BLaER1 (cell line): Measurements from ENCODE around the gene ITGBL1.
A peak's percentile ranks its signal among the peaks of the same experiment; 100 is the strongest.

Source experiments
- H3K27ac ChIP-seq: shearing (Covaris generic); formaldehyde crosslinking; 2 replicates; pipeline ENCODE4 v1.8.1; 2022
- H3K27me3 ChIP-seq: shearing (Covaris generic); formaldehyde crosslinking; 2 replicates; pipeline ENCODE4 v1.8.1; 2022
- H3K36me3 ChIP-seq: shearing (Covaris generic); formaldehyde crosslinking; 2 replicates; pipeline ENCODE4 v1.8.1; 2022
- H3K4me1 ChIP-seq: shearing (Covaris generic); formaldehyde crosslinking; 2 replicates; pipeline ENCODE4 v1.8.1; 2022
- H3K4me2 ChIP-seq: shearing (Covaris generic); formaldehyde crosslinking; 2 replicates; pipeline ENCODE4 v1.8.1; 2022
- H3K4me3 ChIP-seq: shearing (Covaris generic); formaldehyde crosslinking; 2 replicates; pipeline ENCODE4 v1.8.1; 2022
- H3K9ac ChIP-seq: shearing (Covaris generic); formaldehyde crosslinking; 2 replicates; pipeline ENCODE4 v1.8.1; 2022
- H3K9me3 ChIP-seq: shearing (Covaris generic); formaldehyde crosslinking; 2 replicates; pipeline ENCODE4 v1.8.1; 2022
- H4K20me1 ChIP-seq: shearing (Covaris generic); formaldehyde crosslinking; 2 replicates; pipeline ENCODE4 v1.8.1; 2022
- Cebpa-rat ChIP-seq: shearing (Covaris generic); IDR thresholded peaks from 2 replicates; pipeline ENCODE4 v1.8.1; 2022

The ITGBL1 gene

GRCh38 chr13:101511161-101511560 lies 58.7 kb downstream of the ITGBL1 start:
- Histone ChIP-seq H3K9ac (no peak overlapping the region), H3K4me3 (no peak overlapping the region), H3K27ac (no peak overlapping the region), H4K20me1 (no peaks in the 10 kb centered on the region), H3K9me3 (no peaks in the 10 kb centered on the region), H3K4me1 (no peaks in the 10 kb centered on the region), H3K36me3 (no peaks in the 10 kb centered on the region), H3K4me2 (no peak overlapping the region), H3K27me3 (no peaks in the 10 kb centered on the region)
- TF ChIP-seq Cebpa-rat: no peak

GRCh38 chr13:101511766-101512165 lies 59.3 kb downstream of the ITGBL1 start:
- H3K4me1 ChIP-seq: no peaks in the 10 kb centered on the region
- H3K4me2 ChIP-seq: no peak overlapping the region
- no peaks in the 10 kb centered on the region for H3K9me3 ChIP-seq
- no peak overlapping the region for H3K9ac ChIP-seq
- no peak overlapping the region for H3K27ac ChIP-seq
- no peaks in the 10 kb centered on the region for H4K20me1 ChIP-seq
- H3K27me3 ChIP-seq: no peaks in the 10 kb centered on the region
- H3K4me3 ChIP-seq: no peak overlapping the region
- no peaks in the 10 kb centered on the region for H3K36me3 ChIP-seq
- no peak for TF ChIP-seq Cebpa-rat

- Histone ChIP-seq H3K27me3 (no peaks in the 10 kb centered on the region), H3K36me3 (no peaks in the 10 kb centered on the region), H3K9ac (no peak overlapping the region), H4K20me1 (no peaks in the 10 kb centered on the region), H3K4me3 (no peak overlapping the region), H3K27ac (no peak overlapping the region), H3K4me2 (no peak overlapping the region), H3K9me3 (no peaks in the 10 kb centered on the region), H3K4me1 (no peaks in the 10 kb centered on the region)
- no peak for TF ChIP-seq Cebpa-rat
Observed at GRCh38 chr13:101512650-101513049, 60.2 kb downstream of the ITGBL1 start.

- H3K27me3 ChIP-seq: no peaks in the 10 kb centered on the region
- H3K27ac ChIP-seq: no peak overlapping the region
- no peaks in the 10 kb centered on the region for H4K20me1 ChIP-seq
- no peaks in the 10 kb centered on the region for H3K36me3 ChIP-seq
- no peak overlapping the region for H3K9ac ChIP-seq
- no peaks in the 10 kb centered on the region for H3K4me1 ChIP-seq
- H3K4me3 ChIP-seq: no peak overlapping the region
- no peak for TF ChIP-seq Cebpa-rat
- no peaks in the 10 kb centered on the region for H3K9me3 ChIP-seq
- no peak overlapping the region for H3K4me2 ChIP-seq
Observed at GRCh38 chr13:101514100-101514499, 61.6 kb downstream of the ITGBL1 start.

GRCh38 chr13:101514695-101515275 lies 62.3 kb downstream of the ITGBL1 start:
- H4K20me1 ChIP-seq: no peaks in the 10 kb centered on the region
- no peak overlapping the region for H3K4me3 ChIP-seq
- no peaks in the 10 kb centered on the region for H3K9me3 ChIP-seq
- H3K36me3 ChIP-seq: no peaks in the 10 kb centered on the region
- no peaks in the 10 kb centered on the region for H3K27me3 ChIP-seq
- no peak overlapping the region for H3K27ac ChIP-seq
- no peak for TF ChIP-seq Cebpa-rat
- no peaks in the 10 kb centered on the region for H3K4me1 ChIP-seq
- H3K9ac ChIP-seq: no peak overlapping the region
- no peak overlapping the region for H3K4me2 ChIP-seq

- Histone ChIP-seq H3K27me3 (no peaks in the 10 kb centered on the region), H3K4me3 (no peak overlapping the region), H3K9ac (no peak overlapping the region), H4K20me1 (no peaks in the 10 kb centered on the region), H3K9me3 (no peaks in the 10 kb centered on the region), H3K4me2 (no peak overlapping the region), H3K4me1 (0 out of 2 replicates have a peak, but pooled peaks cover under 1% of the 10 kb centered on the region), H3K27ac (no peak overlapping the region), H3K36me3 (no peaks in the 10 kb centered on the region)
- TF ChIP-seq Cebpa-rat: no peak
Observed at GRCh38 chr13:101515504-101515903, 63.0 kb downstream of the ITGBL1 start.

GRCh38 chr13:101516262-101516661 lies 63.8 kb downstream of the ITGBL1 start:
- Histone ChIP-seq H3K27ac (no peak overlapping the region), H3K4me3 (no peak overlapping the region), H4K20me1 (no peaks in the 10 kb centered on the region), H3K4me2 (no peak overlapping the region), H3K9ac (no peak overlapping the region), H3K27me3 (no peaks in the 10 kb centered on the region), H3K4me1 (0 out of 2 replicates have a peak, but pooled peaks cover 7% of the 10 kb centered on the region), H3K9me3 (no peaks in the 10 kb centered on the region), H3K36me3 (no peaks in the 10 kb centered on the region)
- no peak for TF ChIP-seq Cebpa-rat

- Histone ChIP-seq H3K4me1 (0 out of 2 replicates have a peak, but pooled peaks cover 7% of the 10 kb centered on the region), H3K4me2 (peak overlapping the region; percentile 24), H3K4me3 (no peak overlapping the region), H3K27me3 (no peaks in the 10 kb centered on the region), H3K9me3 (no peaks in the 10 kb centered on the region), H3K27ac (no peak overlapping the region), H4K20me1 (no peaks in the 10 kb centered on the region), H3K9ac (no peak overlapping the region), H3K36me3 (no peaks in the 10 kb centered on the region)
- TF ChIP-seq Cebpa-rat: no peak
Observed at GRCh38 chr13:101520672-101521071, 68.2 kb downstream of the ITGBL1 start.

- H3K9ac ChIP-seq: no peak overlapping the region
- H4K20me1 ChIP-seq: no peaks in the 10 kb centered on the region
- no peaks in the 10 kb centered on the region for H3K9me3 ChIP-seq
- H3K4me1 ChIP-seq: 0 out of 2 replicates have a peak, but pooled peaks cover 7% of the 10 kb centered on the region
- no peak overlapping the region for H3K4me3 ChIP-seq
- H3K27ac ChIP-seq: no peak overlapping the region
- no peak overlapping the region for H3K4me2 ChIP-seq
- no peak for TF ChIP-seq Cebpa-rat
- no peaks in the 10 kb centered on the region for H3K36me3 ChIP-seq
- no peaks in the 10 kb centered on the region for H3K27me3 ChIP-seq
Observed at GRCh38 chr13:101521371-101521770, 68.9 kb downstream of the ITGBL1 start.

GRCh38 chr13:101522607-101523006 lies 70.1 kb downstream of the ITGBL1 start:
- Histone ChIP-seq H3K4me2 (no peak overlapping the region), H3K4me1 (0 out of 2 replicates have a peak, but pooled peaks cover 7% of the 10 kb centered on the region), H3K36me3 (no peaks in the 10 kb centered on the region), H4K20me1 (no peaks in the 10 kb centered on the region), H3K27ac (no peak overlapping the region), H3K4me3 (no peak overlapping the region), H3K9me3 (no peaks in the 10 kb centered on the region), H3K9ac (no peak overlapping the region), H3K27me3 (no peaks in the 10 kb centered on the region)
- no peak for TF ChIP-seq Cebpa-rat
